ENCODE data around the gene FBLN1.
"Not testable (repeated sequence)": the region's sequence is repeated elsewhere in the genome, so short reads cannot be mapped to it uniquely, and the experiment has no call there.

FBLN1 gene

DNA sequence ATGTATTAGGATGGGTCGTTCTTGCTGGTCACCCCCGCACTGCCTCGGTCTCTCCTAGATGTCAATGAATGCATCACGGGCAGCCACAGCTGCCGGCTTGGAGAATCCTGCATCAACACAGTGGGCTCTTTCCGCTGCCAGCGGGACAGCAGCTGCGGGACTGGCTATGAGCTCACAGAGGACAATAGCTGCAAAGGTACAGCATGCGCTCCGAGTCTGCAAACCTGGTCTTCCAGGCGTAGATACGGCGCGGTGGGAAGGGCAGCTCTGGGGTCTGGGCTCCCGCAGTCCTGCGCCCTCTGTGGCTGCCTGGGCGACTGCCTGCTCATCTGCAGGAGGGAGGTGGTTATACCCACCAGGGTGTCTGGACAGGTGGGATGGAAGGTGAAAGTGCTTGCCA, 31.0 kb downstream of the FBLN1 start:
- no peak for DNase-seq (ENCODE audit: low read depth)
- TF ChIP-seq, protein P1, sequence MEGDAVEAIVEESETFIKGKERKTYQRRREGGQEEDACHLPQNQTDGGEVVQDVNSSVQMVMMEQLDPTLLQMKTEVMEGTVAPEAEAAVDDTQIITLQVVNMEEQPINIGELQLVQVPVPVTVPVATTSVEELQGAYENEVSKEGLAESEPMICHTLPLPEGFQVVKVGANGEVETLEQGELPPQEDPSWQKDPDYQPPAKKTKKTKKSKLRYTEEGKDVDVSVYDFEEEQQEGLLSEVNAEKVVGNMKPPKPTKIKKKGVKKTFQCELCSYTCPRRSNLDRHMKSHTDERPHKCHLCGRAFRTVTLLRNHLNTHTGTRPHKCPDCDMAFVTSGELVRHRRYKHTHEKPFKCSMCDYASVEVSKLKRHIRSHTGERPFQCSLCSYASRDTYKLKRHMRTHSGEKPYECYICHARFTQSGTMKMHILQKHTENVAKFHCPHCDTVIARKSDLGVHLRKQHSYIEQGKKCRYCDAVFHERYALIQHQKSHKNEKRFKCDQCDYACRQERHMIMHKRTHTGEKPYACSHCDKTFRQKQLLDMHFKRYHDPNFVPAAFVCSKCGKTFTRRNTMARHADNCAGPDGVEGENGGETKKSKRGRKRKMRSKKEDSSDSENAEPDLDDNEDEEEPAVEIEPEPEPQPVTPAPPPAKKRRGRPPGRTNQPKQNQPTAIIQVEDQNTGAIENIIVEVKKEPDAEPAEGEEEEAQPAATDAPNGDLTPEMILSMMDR (IDR thresholded peaks at IDR 0.05; ENCODE audit: low read depth, low read length, missing control alignments) = no peak
- in situ Hi-C loops (cut with HindIII; ENCODE audit: low sequenced_read_pairs) = no loop called here

DNA sequence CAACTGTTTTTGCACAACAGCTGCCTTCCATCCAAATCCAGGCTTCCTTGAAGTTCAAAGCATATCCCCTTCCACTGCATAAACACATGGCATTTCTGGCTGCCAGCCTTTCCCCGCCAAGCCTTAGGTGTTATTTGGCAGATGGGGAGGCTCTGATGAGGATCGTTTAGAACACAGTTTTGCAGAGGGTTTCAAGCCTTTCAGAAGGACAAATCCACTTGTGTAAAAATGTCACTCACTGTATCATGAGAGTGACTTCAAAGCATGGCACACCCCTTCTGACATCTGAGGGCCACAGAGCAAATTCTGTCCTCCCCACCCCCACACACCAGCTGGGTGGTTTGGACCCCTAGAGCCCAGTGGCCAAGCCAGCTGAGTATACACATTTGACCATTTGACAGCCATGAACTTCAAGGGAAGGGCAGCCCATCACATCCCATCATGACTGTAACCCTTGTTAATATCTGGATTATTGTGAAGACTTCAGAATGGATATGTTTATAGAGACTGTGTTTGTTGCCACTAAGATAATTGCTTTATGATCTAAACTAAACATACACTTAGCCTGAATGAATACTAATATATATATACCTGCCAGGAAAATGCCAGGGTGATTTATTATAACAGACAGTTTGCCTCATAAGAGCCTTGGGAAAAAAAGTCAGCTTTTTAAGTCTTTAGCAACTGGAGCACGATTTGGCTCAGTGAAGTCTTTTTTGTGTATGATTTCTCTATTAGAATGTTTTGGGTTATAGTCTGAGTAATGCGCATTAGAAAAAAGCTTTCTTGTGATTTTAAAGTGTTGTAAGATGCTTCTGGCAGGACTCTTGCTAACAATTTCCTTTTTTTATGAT, 31.9 kb downstream of the FBLN1 start:
- TF ChIP-seq, protein P1 (IDR thresholded peaks at IDR 0.05; ENCODE audit: low read depth, low read length, missing control alignments) = no peak
- in situ Hi-C loops (cut with HindIII; ENCODE audit: low sequenced_read_pairs) = no loop called here
- no peak for DNase-seq (ENCODE audit: low read depth)
- H3K4me3 ChIP-seq (ENCODE audit: low read depth, low read length) = no peak overlapping the region

More for the DNA sequence above, 31.0 kb downstream of the FBLN1 start:
- H3K4me3 ChIP-seq (ENCODE audit: low read depth, low read length) = no peak overlapping the region

DNA sequence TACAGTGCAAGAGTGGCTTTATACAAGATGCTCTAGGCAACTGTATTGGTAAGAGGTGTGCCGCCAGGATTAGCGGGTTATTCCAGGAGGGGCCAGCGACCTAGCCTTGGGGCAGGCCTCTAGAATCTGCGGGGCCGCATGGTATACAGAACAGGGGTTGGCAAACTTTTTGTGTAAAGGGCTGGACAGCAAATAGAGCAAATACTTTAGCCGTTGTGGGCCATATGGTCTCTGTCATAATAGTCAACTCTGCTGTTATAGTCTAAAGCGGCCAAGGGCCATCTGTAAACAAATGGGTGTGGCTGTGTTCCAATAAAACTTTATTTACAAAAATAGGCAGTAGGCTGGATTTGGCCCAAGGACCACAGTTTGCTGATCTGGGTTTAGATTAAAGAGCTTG, 32.6 kb downstream of the FBLN1 start:
- in situ Hi-C loops (cut with HindIII; ENCODE audit: low sequenced_read_pairs) = no loop called here
- H3K4me3 ChIP-seq (ENCODE audit: low read depth, low read length) = no peak overlapping the region
- TF ChIP-seq, protein P1 (IDR thresholded peaks at IDR 0.05; ENCODE audit: low read depth, low read length, missing control alignments) = no peak
- DNase-seq (ENCODE audit: low read depth) = no peak

GRCh38 chr22:45535835-45536234, 33.2 kb downstream of the FBLN1 start:
- H3K4me3 ChIP-seq (ENCODE audit: low read depth, low read length); DNase-seq (ENCODE audit: low read depth); in situ Hi-C loops (cut with HindIII; ENCODE audit: low sequenced_read_pairs): not testable (repeated sequence)

DNA sequence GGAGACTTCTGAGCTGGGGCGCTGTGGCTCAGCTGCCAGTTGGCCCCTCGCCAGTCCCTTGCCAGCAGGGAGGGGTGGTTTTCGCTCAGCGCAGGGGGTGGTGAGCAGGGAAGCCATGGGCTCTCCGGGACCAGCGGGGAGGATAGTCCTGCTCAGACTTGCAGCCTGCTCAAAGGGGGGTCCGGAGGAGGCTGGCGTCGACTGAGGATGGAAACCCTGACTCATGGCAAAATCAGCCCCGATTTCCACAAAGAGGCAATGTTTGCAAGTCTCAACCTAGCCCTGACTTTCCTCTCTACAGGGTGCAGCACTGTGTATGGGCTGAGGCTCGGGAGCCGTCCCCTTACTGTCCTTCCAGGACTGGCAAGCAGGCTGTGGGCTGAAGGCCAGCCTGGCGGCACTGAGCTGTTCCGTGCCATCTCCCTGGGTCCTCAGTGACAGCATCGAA, 35.1 kb downstream of the FBLN1 start:
- H3K4me3 ChIP-seq (ENCODE audit: low read depth, low read length) = no peak overlapping the region
- in situ Hi-C loops (cut with HindIII; ENCODE audit: low sequenced_read_pairs) = no loop called here
- TF ChIP-seq, protein P1 (IDR thresholded peaks at IDR 0.05; ENCODE audit: low read depth, low read length, missing control alignments) = no peak

GRCh38 chr22:45538281-45538680, 35.6 kb downstream of the FBLN1 start:
- in situ Hi-C loops (cut with HindIII; ENCODE audit: low sequenced_read_pairs) = no loop called here
- no peak for DNase-seq (ENCODE audit: low read depth)
- TF ChIP-seq, protein P1 (IDR thresholded peaks at IDR 0.05; ENCODE audit: low read depth, low read length, missing control alignments) = no peak
- no peak overlapping the region for H3K4me3 ChIP-seq (ENCODE audit: low read depth, low read length)

More for the DNA sequence above, 35.1 kb downstream of the FBLN1 start:
- peak; percentile 90 for DNase-seq (ENCODE audit: low read depth)

- H3K4me3 ChIP-seq (ENCODE audit: low read depth, low read length) = no peak overlapping the region
- DNase-seq (ENCODE audit: low read depth) = no peak
- in situ Hi-C loops (cut with HindIII; ENCODE audit: low sequenced_read_pairs) = no loop called here
- TF ChIP-seq, protein P1 (IDR thresholded peaks at IDR 0.05; ENCODE audit: low read depth, low read length, missing control alignments) = no peak
These were observed 37.4 kb downstream of the FBLN1 start for GRCh38 chr22:45540122-45540521.

Measured in astrocyte of the cerebellum (primary cell).